HEK293 (cell line): ENCODE data around the gene DNMBP.

Source experiments
- IKZF3 ChIP-seq: fragments of 450-650 bp; IDR thresholded peaks from 2 replicates; pipeline ENCODE4 v1.5.0; 2018; ENCODE audit warnings: missing biosample characterization, mild to moderate bottlenecking, missing genetic modification characterization, moderate library complexity
- SP2 ChIP-seq: fragments of 450-650 bp; formaldehyde crosslinking; IDR thresholded peaks from 2 replicates; pipeline ENCODE4 v1.5.1; 2016; ENCODE audit warnings: missing biosample characterization, missing genetic modification characterization
- ZNF629 ChIP-seq: fragments of 450-650 bp; formaldehyde crosslinking; IDR thresholded peaks from 2 replicates; pipeline ENCODE4 v1.5.1; 2017; ENCODE audit warnings: missing biosample characterization, missing genetic modification characterization
- TF ChIP-seq, protein P1 (sequence below): fragments of 450-650 bp; formaldehyde crosslinking; IDR thresholded peaks from 2 replicates; pipeline ENCODE4 v1.5.1; 2016; ENCODE audit warnings: missing biosample characterization, missing genetic modification characterization
- TF ChIP-seq, protein P2 (sequence below): fragments of 450-650 bp; formaldehyde crosslinking; conservative IDR thresholded peaks from 2 replicates; pipeline ENCODE4 v1.5.1; 2016; ENCODE audit warnings: low read depth, missing biosample characterization, missing genetic modification characterization
- TF ChIP-seq, protein P3 (sequence below): fragments of 450-650 bp; formaldehyde crosslinking; IDR thresholded peaks from 2 replicates; pipeline ENCODE4 v1.5.1; 2016; ENCODE audit warnings: missing biosample characterization, missing genetic modification characterization
- TF ChIP-seq, protein P4 (sequence below): fragments of 450-650 bp; formaldehyde crosslinking; IDR thresholded peaks from 2 replicates; pipeline ENCODE4 v1.5.1; 2016; ENCODE audit warnings: missing biosample characterization, missing genetic modification characterization
- TF ChIP-seq, protein P5 (sequence below): fragments of 450-650 bp; formaldehyde crosslinking; IDR thresholded peaks from 2 replicates; pipeline ENCODE4 v1.5.1; 2016; ENCODE audit warnings: missing biosample characterization, missing genetic modification characterization
- TF ChIP-seq, protein P6 (sequence below): fragments of 450-650 bp; formaldehyde crosslinking; IDR thresholded peaks from 2 replicates; pipeline ENCODE4 v1.5.1; 2016; ENCODE audit warnings: missing biosample characterization, missing genetic modification characterization

DNA sequence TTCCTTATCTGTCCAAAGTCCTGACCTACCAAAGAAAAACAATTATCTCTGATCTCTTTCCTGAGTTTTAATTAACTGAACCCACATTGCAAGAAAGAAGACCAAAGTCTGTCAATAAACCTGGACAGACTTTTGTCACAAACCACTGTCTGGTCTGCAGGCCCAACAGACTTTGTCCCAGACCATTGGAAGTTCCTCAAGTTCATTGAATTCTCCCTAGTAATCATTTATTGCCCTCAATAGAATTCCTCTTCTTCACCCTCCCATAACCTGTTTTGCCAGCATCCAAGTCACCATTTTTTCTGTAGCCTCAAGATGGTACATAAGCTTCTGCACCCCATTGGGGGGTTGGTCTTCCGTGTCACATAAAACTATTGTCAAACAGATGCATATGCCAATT lies 3.9 kb upstream of the DNMBP start:
- TF ChIP-seq IKZF3 (tag by site-specific recombination), result no peak
- TF ChIP-seq, protein P1, sequence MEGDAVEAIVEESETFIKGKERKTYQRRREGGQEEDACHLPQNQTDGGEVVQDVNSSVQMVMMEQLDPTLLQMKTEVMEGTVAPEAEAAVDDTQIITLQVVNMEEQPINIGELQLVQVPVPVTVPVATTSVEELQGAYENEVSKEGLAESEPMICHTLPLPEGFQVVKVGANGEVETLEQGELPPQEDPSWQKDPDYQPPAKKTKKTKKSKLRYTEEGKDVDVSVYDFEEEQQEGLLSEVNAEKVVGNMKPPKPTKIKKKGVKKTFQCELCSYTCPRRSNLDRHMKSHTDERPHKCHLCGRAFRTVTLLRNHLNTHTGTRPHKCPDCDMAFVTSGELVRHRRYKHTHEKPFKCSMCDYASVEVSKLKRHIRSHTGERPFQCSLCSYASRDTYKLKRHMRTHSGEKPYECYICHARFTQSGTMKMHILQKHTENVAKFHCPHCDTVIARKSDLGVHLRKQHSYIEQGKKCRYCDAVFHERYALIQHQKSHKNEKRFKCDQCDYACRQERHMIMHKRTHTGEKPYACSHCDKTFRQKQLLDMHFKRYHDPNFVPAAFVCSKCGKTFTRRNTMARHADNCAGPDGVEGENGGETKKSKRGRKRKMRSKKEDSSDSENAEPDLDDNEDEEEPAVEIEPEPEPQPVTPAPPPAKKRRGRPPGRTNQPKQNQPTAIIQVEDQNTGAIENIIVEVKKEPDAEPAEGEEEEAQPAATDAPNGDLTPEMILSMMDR (tag by site-specific recombination), result no peak
- TF ChIP-seq, protein P2, sequence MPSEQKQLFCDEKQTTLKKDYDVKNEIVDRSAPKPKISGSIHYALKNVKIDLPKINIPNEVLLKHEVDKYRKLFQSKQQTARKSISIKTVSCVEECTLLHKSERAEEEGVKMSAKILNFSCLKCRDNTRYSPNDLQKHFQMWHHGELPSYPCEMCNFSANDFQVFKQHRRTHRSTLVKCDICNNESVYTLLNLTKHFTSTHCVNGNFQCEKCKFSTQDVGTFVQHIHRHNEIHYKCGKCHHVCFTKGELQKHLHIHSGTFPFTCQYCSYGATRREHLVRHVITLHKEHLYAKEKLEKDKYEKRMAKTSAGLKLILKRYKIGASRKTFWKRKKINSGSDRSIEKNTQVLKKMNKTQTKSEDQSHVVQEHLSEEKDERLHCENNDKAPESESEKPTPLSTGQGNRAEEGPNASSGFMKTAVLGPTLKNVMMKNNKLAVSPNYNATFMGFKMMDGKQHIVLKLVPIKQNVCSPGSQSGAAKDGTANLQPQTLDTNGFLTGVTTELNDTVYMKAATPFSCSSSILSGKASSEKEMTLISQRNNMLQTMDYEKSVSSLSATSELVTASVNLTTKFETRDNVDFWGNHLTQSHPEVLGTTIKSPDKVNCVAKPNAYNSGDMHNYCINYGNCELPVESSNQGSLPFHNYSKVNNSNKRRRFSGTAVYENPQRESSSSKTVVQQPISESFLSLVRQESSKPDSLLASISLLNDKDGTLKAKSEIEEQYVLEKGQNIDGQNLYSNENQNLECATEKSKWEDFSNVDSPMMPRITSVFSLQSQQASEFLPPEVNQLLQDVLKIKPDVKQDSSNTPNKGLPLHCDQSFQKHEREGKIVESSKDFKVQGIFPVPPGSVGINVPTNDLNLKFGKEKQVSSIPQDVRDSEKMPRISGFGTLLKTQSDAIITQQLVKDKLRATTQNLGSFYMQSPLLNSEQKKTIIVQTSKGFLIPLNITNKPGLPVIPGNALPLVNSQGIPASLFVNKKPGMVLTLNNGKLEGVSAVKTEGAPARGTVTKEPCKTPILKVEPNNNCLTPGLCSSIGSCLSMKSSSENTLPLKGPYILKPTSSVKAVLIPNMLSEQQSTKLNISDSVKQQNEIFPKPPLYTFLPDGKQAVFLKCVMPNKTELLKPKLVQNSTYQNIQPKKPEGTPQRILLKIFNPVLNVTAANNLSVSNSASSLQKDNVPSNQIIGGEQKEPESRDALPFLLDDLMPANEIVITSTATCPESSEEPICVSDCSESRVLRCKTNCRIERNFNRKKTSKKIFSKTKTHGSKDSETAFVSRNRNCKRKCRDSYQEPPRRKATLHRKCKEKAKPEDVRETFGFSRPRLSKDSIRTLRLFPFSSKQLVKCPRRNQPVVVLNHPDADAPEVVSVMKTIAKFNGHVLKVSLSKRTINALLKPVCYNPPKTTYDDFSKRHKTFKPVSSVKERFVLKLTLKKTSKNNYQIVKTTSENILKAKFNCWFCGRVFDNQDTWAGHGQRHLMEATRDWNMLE (tag by site-specific recombination), result no peak
- no peak for TF ChIP-seq SP2 (tag by site-specific recombination)
- TF ChIP-seq, protein P3, sequence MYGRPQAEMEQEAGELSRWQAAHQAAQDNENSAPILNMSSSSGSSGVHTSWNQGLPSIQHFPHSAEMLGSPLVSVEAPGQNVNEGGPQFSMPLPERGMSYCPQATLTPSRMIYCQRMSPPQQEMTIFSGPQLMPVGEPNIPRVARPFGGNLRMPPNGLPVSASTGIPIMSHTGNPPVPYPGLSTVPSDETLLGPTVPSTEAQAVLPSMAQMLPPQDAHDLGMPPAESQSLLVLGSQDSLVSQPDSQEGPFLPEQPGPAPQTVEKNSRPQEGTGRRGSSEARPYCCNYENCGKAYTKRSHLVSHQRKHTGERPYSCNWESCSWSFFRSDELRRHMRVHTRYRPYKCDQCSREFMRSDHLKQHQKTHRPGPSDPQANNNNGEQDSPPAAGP (tag by site-specific recombination), result no peak
- TF ChIP-seq ZNF629 (tag by site-specific recombination), result no peak
- TF ChIP-seq, protein P4, sequence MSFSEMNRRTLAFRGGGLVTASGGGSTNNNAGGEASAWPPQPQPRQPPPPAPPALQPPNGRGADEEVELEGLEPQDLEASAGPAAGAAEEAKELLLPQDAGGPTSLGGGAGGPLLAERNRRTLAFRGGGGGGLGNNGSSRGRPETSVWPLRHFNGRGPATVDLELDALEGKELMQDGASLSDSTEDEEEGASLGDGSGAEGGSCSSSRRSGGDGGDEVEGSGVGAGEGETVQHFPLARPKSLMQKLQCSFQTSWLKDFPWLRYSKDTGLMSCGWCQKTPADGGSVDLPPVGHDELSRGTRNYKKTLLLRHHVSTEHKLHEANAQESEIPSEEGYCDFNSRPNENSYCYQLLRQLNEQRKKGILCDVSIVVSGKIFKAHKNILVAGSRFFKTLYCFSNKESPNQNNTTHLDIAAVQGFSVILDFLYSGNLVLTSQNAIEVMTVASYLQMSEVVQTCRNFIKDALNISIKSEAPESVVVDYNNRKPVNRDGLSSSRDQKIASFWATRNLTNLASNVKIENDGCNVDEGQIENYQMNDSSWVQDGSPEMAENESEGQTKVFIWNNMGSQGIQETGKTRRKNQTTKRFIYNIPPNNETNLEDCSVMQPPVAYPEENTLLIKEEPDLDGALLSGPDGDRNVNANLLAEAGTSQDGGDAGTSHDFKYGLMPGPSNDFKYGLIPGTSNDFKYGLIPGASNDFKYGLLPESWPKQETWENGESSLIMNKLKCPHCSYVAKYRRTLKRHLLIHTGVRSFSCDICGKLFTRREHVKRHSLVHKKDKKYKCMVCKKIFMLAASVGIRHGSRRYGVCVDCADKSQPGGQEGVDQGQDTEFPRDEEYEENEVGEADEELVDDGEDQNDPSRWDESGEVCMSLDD (tag by site-specific recombination), result no peak
- TF ChIP-seq, protein P5, sequence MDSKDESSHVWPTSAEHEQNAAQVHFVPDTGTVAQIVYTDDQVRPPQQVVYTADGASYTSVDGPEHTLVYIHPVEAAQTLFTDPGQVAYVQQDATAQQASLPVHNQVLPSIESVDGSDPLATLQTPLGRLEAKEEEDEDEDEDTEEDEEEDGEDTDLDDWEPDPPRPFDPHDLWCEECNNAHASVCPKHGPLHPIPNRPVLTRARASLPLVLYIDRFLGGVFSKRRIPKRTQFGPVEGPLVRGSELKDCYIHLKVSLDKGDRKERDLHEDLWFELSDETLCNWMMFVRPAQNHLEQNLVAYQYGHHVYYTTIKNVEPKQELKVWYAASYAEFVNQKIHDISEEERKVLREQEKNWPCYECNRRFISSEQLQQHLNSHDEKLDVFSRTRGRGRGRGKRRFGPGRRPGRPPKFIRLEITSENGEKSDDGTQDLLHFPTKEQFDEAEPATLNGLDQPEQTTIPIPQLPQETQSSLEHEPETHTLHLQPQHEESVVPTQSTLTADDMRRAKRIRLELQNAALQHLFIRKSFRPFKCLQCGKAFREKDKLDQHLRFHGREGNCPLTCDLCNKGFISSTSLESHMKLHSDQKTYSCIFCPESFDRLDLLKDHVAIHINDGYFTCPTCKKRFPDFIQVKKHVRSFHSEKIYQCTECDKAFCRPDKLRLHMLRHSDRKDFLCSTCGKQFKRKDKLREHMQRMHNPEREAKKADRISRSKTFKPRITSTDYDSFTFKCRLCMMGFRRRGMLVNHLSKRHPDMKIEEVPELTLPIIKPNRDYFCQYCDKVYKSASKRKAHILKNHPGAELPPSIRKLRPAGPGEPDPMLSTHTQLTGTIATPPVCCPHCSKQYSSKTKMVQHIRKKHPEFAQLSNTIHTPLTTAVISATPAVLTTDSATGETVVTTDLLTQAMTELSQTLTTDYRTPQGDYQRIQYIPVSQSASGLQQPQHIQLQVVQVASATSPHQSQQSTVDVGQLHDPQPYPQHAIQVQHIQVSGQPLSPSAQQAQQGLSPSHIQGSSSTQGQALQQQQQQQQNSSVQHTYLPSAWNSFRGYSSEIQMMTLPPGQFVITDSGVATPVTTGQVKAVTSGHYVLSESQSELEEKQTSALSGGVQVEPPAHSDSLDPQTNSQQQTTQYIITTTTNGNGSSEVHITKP (tag by site-specific recombination), result no peak
- TF ChIP-seq, protein P6, sequence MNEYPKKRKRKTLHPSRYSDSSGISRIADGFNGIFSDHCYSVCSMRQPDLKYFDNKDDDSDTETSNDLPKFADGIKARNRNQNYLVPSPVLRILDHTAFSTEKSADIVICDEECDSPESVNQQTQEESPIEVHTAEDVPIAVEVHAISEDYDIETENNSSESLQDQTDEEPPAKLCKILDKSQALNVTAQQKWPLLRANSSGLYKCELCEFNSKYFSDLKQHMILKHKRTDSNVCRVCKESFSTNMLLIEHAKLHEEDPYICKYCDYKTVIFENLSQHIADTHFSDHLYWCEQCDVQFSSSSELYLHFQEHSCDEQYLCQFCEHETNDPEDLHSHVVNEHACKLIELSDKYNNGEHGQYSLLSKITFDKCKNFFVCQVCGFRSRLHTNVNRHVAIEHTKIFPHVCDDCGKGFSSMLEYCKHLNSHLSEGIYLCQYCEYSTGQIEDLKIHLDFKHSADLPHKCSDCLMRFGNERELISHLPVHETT (tag by site-specific recombination), result no peak
